Measurements from ENCODE around the gene SH3RF3.

DNA sequence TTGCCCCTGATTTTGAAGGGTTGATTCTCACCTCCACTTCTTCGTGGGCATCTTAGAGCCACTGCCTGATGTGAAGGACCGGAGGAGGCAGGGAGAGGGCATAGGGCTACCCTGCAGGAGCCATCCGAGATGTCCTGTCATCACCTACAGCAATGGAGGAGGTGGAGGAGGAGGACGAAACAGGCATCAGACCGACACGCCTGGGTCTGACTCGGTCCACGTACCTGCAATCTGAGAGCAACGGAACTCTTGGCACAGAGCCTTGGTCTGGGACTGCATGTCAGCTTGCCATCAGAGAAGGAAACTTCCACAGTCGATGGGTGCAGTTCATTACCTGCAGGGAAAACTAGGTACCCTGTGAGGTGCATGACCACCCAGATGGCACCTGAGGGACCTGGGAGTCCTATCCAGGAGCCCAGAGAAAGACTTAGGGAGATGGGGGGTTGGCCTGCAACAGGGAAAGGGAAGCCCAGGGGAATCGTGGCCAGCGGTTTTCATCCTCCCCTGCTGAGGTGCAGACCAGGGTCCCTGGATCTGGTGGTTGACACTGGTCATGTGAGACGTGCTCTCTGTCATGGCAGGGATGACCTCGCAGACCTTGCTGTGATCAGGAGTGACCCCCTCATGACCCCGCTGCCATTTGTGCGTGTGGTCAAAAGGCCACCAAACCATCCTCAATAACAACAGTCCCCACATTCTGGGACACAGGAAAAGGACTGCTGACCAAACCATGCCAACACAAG is 293.9 kb downstream of the SH3RF3 start:
- TF ChIP-seq POLR2A (IDR thresholded peaks at IDR 0.05; ENCODE audit: low read length), result no peak
- no peak for TF ChIP-seq GATA1 (IDR thresholded peaks at IDR 0.05; ENCODE audit: low read depth, low read length)
